Osteocyte (in vitro differentiated cells): ENCODE results near the gene RAET1E. TPM values are rescaled to one million over a fixed set of nuclear protein-coding genes. Genes with fewer than 3 reads are reported as not detected.
"Not testable (repeated sequence)": the region's sequence is repeated elsewhere in the genome, so short reads cannot be mapped to it uniquely, and the experiment has no call there.

Experiments used
- DNase-seq: peaks from one replicate; pipeline ENCODE4 v3.0.0; 2021; ENCODE audit warnings: mixed read lengths; ENCODE audit not compliant: unreplicated experiment; ENCODE audit errors: extremely low spot score
- H3K27ac Mint-ChIP-seq: one replicate; pipeline ENCODE4 v1.8.0; 2021; ENCODE audit warnings: mild to moderate bottlenecking, mixed read lengths; ENCODE audit not compliant: unreplicated experiment
- H3K27me3 Mint-ChIP-seq: one replicate; pipeline ENCODE4 v1.8.0; 2021; ENCODE audit warnings: mixed read lengths; ENCODE audit not compliant: unreplicated experiment
- H3K36me3 Mint-ChIP-seq: one replicate; pipeline ENCODE4 v1.8.0; 2021; ENCODE audit warnings: mixed read lengths; ENCODE audit not compliant: unreplicated experiment
- H3K4me1 Mint-ChIP-seq: one replicate; pipeline ENCODE4 v1.8.0; 2021; ENCODE audit warnings: mixed read lengths; ENCODE audit not compliant: unreplicated experiment
- H3K4me3 Mint-ChIP-seq: one replicate; pipeline ENCODE4 v1.8.0; 2021; ENCODE audit warnings: mild to moderate bottlenecking, moderate library complexity, mixed read lengths; ENCODE audit not compliant: unreplicated experiment
- H3K9me3 Mint-ChIP-seq: one replicate; pipeline ENCODE4 v1.8.0; 2021; ENCODE audit warnings: mixed read lengths; ENCODE audit not compliant: unreplicated experiment
- total RNA-seq: library from RNA; stranded (reverse); gene quantifications from 2 replicates; pipeline ENCODE4 v1.2.1, GENCODE V29; 2021
- TF ChIP-seq, protein P1 (sequence below): fragments of 200-600 bp; sonication (generic); IDR thresholded peaks from 2 replicates; pipeline ENCODE4 v1.5.0; 2021; ENCODE audit warnings: antibody characterized with exemption, mild to moderate bottlenecking, moderate library complexity

RAET1E gene
- total RNA-seq, 1 donor from 2014 or later: not detected

DNA sequence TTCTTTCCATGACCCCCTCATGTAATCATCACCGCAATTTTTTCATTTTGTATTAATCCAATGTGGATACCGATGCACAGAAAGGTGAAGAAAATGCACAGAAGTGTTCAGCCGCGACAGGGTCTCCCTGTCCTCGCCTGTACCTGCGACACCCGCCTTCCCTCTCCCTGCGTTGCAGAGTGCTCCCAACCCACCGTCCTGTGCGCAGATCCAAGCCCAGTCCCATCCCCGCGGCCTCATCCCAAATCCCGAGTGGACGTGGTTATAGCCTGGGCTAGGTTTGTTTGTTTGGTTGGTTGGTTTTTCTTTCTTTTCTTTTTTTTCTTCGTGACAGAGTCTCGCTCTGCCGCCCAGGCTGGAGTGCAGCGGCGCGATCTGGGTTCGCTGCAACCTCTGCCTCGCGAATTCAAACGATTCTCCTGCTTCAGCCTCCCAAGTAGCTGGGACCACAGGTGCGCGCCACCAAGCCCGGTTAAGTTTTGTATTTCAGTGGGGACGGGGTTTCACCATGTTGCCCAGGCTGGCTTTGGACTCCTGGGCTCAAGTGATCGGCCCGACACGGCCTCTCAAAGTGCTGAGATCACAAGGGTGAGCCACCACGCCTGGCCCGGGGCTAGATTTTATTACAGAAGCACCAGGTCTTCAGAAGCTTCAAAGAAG lies 25.5 kb upstream of the RAET1E start:
- Mint-ChIP-seq H3K27ac (peak overlapping the region; percentile 2), H3K4me3 (peak overlapping the region; percentile 75)

DNA sequence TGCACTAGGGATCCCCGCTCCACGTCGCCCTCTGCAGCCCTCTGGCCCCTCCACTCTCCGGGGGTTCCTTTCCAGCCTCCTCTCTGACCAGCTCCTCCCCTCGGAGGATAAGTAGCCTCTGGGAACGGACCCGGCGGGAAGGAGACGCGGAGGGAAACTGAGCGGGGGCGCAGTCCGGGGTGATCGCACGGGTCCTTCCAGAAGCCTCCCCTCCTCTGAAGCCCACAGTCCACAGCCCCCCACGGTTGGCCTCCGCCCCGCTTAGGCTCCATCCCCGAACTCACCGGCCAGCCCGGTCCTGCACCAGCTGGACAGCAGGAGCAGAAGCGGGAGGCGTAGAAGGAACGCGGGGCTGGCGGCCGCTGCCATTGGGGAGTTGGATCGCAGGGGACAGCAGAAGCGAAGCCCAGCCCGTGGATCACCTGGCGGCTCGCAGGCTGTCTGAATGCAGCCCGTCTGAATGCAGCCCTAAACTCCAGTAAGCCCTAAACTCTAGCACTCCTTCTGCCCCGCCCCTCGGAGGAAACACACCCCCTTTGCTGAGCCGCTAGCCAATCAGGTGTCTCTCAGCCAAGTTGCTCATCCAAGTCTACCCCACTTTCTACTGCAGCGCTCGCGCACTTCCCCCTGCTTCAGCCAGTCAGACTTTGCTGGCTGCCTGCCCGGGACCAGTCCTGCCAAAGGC lies 24.9 kb upstream of the RAET1E start, which contains the start of gene RAET1G:
RAET1G (minus strand) TSS at position 480 of the 685 bp plus-strand sequence; CDS start at position 369, 111 bp downstream.
- no peaks in the 10 kb centered on the region for H3K9me3 Mint-ChIP-seq
- no peaks in the 10 kb centered on the region for H3K36me3 Mint-ChIP-seq
- H3K4me3 Mint-ChIP-seq: peak within 1 kb of the TSS; percentile 75
- H3K27ac Mint-ChIP-seq: peak within 1 kb of the TSS; percentile 2
- peaks cover 20% of the 10 kb centered on the region for H3K4me1 Mint-ChIP-seq
- TF ChIP-seq, protein P1, sequence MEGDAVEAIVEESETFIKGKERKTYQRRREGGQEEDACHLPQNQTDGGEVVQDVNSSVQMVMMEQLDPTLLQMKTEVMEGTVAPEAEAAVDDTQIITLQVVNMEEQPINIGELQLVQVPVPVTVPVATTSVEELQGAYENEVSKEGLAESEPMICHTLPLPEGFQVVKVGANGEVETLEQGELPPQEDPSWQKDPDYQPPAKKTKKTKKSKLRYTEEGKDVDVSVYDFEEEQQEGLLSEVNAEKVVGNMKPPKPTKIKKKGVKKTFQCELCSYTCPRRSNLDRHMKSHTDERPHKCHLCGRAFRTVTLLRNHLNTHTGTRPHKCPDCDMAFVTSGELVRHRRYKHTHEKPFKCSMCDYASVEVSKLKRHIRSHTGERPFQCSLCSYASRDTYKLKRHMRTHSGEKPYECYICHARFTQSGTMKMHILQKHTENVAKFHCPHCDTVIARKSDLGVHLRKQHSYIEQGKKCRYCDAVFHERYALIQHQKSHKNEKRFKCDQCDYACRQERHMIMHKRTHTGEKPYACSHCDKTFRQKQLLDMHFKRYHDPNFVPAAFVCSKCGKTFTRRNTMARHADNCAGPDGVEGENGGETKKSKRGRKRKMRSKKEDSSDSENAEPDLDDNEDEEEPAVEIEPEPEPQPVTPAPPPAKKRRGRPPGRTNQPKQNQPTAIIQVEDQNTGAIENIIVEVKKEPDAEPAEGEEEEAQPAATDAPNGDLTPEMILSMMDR: no peak
- peaks cover 16% of the 10 kb centered on the region for H3K27me3 Mint-ChIP-seq
- peak; percentile 93 for DNase-seq

More for the DNA sequence above, 25.5 kb upstream of the RAET1E start:
- TF ChIP-seq, protein P1: no peak
- H3K4me1 Mint-ChIP-seq: peaks cover 20% of the 10 kb centered on the region
- peaks cover 19% of the 10 kb centered on the region for H3K27me3 Mint-ChIP-seq
- no peaks in the 10 kb centered on the region for H3K36me3 Mint-ChIP-seq
- H3K9me3 Mint-ChIP-seq: no peaks in the 10 kb centered on the region
- peak; percentile 63 for DNase-seq

DNA sequence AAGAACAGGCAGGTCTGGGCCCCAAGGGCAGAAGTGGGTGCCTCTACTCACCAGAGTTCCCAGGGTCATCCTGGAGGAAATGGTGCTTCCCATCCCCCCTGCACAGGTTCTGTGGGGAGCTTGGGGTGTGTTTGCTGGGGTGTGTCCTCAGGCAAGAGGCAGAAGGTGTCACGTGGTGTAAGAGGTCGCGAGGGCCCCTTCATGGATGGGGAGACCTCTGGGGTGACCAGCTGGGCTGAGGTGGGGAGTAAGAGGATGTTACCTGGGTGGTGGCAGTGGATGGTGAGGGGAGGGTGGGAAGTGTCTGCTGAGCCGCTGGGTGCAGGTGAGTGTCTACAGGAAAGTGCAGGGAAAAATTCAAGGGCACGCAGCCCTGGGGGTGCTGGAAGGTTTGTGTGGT lies 24.2 kb upstream of the RAET1E start:
- Mint-ChIP-seq H3K4me1 (peaks cover 20% of the 10 kb centered on the region), H3K27me3 (peaks cover 11% of the 10 kb centered on the region), H3K4me3 (peak overlapping the region; percentile 75)
- not testable (repeated sequence) for H3K9me3 Mint-ChIP-seq, H3K27ac Mint-ChIP-seq, H3K36me3 Mint-ChIP-seq, DNase-seq

DNA sequence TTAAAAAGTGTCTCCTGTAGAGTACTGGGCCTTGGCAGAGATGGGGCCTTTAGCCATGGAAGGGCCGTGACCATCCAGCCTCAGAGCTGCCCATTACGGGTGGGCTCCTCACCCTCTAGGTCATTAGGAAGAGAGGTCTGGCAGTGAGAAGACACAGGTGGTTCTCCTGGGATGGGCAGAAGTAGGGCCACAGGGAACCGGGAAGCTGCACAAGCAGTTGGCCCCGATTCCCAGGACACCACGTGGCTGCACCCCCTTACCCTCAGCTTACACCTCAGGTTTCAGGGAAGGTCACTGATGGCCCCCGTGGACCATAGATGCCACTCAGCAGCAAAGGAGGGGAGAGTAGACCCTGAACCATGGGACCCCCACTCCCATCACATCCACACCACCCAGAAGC lies 23.4 kb upstream of the RAET1E start:
- H3K27me3 Mint-ChIP-seq: peaks cover 10% of the 10 kb centered on the region
- TF ChIP-seq, protein P1: no peak
- DNase-seq: no peak
- no peaks in the 10 kb centered on the region for H3K36me3 Mint-ChIP-seq
- no peak overlapping the region for H3K27ac Mint-ChIP-seq
- H3K4me1 Mint-ChIP-seq: peaks cover 19% of the 10 kb centered on the region
- H3K9me3 Mint-ChIP-seq: no peaks in the 10 kb centered on the region
- no peak overlapping the region for H3K4me3 Mint-ChIP-seq

DNA sequence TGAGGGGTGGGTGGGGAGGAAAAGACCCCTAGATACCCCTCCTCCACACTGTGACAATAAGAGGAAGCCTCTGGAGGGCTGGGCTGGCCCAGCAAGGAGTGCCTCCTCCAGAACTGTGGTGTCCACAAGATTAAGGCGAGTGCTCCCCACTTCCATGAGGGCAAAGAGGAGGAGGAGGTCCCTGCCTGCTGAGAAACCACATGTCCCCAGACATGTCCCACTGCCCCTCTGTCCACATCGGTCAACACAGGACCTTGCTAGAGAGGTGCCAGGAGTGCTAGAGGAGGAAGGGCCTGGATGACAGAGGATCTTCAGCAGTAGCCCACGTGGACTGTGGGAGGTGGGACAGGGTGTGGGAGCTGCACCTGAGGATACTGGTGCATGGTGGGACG lies 21.9 kb upstream of the RAET1E start:
- peaks cover 11% of the 10 kb centered on the region for H3K4me1 Mint-ChIP-seq
- no peak overlapping the region for H3K27ac Mint-ChIP-seq
- no peaks in the 10 kb centered on the region for H3K36me3 Mint-ChIP-seq
- TF ChIP-seq, protein P1: no peak
- DNase-seq: no peak
- H3K9me3 Mint-ChIP-seq: no peaks in the 10 kb centered on the region
- no peak overlapping the region for H3K4me3 Mint-ChIP-seq
- peaks cover 9% of the 10 kb centered on the region for H3K27me3 Mint-ChIP-seq

DNA sequence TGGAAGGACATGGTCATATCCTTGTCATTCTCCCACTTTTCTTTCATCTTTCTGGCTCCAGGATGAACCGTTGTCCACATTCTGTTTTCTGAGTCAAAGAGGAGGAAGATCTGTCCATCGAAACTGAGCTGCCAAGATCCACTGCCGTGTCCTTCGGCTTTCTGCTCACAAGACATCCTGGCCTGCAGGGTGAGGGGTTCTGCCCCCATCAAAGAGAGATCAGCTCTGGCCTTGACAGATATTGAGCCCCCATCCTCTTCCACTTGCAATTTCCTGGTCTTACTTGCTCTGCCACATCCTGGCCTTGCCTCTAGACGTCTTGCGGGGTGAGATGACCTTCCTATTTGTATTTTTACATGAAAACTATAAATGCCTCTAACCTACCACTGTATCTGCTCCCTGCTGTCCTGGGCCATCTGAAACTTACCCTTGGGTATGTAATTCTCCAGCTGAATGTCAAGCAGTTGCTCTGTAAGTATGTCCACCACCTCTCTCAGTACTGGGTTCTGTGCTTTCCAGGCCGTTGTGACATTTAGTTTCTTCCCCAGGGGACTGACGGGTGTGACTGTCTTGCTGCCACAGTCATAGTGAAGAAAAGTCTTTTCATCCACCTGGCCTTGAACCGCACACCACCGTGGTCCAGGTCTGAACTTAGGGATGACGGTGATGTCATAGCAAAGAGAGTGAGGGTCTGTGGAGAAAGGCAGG lies 21.4 kb upstream of the RAET1E start:
- not testable (repeated sequence) for H3K4me3 Mint-ChIP-seq, H3K9me3 Mint-ChIP-seq, H3K27me3 Mint-ChIP-seq, H3K36me3 Mint-ChIP-seq, H3K27ac Mint-ChIP-seq
- DNase-seq: peak; percentile 44
- H3K4me1 Mint-ChIP-seq: peaks cover 11% of the 10 kb centered on the region
